ENCODE measurements around the gene TRMT44. TPM values are rescaled to one million over a fixed set of nuclear protein-coding genes. Genes with fewer than 3 reads are reported as not detected.

The TRMT44 gene
- total RNA-seq, 1 donor from 2014 or later, result 24.5 TPM

- peak overlapping the region; percentile 57 for H3K4me3 Mint-ChIP-seq (ENCODE audit: unreplicated experiment)
- peaks cover 45% of the 10 kb centered on the region for H3K4me1 Mint-ChIP-seq (ENCODE audit: unreplicated experiment)
- H3K27me3 Mint-ChIP-seq (ENCODE audit: unreplicated experiment), result no peaks in the 10 kb centered on the region
- peaks cover 3% of the 10 kb centered on the region for H3K36me3 Mint-ChIP-seq (ENCODE audit: unreplicated experiment)
- no peaks in the 10 kb centered on the region for H3K9me3 Mint-ChIP-seq (ENCODE audit: unreplicated experiment)
- no peak for DNase-seq (ENCODE audit: extremely low spot score, unreplicated experiment)
- no peak overlapping the region for H3K27ac Mint-ChIP-seq (ENCODE audit: unreplicated experiment)
- TF ChIP-seq, protein P1, sequence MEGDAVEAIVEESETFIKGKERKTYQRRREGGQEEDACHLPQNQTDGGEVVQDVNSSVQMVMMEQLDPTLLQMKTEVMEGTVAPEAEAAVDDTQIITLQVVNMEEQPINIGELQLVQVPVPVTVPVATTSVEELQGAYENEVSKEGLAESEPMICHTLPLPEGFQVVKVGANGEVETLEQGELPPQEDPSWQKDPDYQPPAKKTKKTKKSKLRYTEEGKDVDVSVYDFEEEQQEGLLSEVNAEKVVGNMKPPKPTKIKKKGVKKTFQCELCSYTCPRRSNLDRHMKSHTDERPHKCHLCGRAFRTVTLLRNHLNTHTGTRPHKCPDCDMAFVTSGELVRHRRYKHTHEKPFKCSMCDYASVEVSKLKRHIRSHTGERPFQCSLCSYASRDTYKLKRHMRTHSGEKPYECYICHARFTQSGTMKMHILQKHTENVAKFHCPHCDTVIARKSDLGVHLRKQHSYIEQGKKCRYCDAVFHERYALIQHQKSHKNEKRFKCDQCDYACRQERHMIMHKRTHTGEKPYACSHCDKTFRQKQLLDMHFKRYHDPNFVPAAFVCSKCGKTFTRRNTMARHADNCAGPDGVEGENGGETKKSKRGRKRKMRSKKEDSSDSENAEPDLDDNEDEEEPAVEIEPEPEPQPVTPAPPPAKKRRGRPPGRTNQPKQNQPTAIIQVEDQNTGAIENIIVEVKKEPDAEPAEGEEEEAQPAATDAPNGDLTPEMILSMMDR (IDR thresholded peaks at IDR 0.05), result no peak
Measured at GRCh38 chr4:8442596-8443358, 2.2 kb downstream of the TRMT44 start.

DNA sequence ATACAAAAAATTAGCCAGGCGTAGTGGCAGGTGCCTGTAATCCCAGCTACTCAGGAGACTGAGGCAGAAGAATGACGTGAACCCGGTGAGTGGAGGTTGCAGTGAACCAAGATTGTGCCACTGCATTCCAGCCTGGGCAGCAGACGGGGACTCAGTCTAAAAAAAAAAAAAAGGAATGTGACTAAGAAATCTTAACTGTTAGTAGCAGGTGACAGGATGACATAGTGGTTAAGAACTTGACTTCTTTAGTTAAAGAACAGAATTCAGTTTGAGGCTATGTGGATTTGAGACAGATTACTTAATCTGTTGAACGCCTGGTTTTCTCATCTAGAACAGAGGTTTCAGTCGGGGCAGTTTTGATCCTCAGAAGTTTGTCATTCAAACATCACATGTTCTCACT, 3.2 kb downstream of the TRMT44 start:
- no peak overlapping the region for H3K27ac Mint-ChIP-seq (ENCODE audit: unreplicated experiment)
- peaks cover 3% of the 10 kb centered on the region for H3K36me3 Mint-ChIP-seq (ENCODE audit: unreplicated experiment)
- H3K4me3 Mint-ChIP-seq (ENCODE audit: unreplicated experiment), result no peak overlapping the region
- no peak for DNase-seq (ENCODE audit: extremely low spot score, unreplicated experiment)
- TF ChIP-seq, protein P1 (IDR thresholded peaks at IDR 0.05), result no peak
- peaks cover 45% of the 10 kb centered on the region for H3K4me1 Mint-ChIP-seq (ENCODE audit: unreplicated experiment)
- H3K9me3 Mint-ChIP-seq (ENCODE audit: unreplicated experiment), result no peaks in the 10 kb centered on the region
- no peaks in the 10 kb centered on the region for H3K27me3 Mint-ChIP-seq (ENCODE audit: unreplicated experiment)

GRCh38 chr4:8446122-8446521, 5.5 kb downstream of the TRMT44 start:
- H3K9me3 Mint-ChIP-seq (ENCODE audit: unreplicated experiment), result no peaks in the 10 kb centered on the region
- H3K27me3 Mint-ChIP-seq (ENCODE audit: unreplicated experiment), result no peaks in the 10 kb centered on the region
- DNase-seq (ENCODE audit: extremely low spot score, unreplicated experiment), result no peak
- no peak overlapping the region for H3K27ac Mint-ChIP-seq (ENCODE audit: unreplicated experiment)
- H3K4me3 Mint-ChIP-seq (ENCODE audit: unreplicated experiment), result no peak overlapping the region
- peaks cover 3% of the 10 kb centered on the region for H3K36me3 Mint-ChIP-seq (ENCODE audit: unreplicated experiment)
- H3K4me1 Mint-ChIP-seq (ENCODE audit: unreplicated experiment), result peaks cover 27% of the 10 kb centered on the region
- TF ChIP-seq, protein P1 (IDR thresholded peaks at IDR 0.05), result no peak

GRCh38 chr4:8451440-8452182, 11.0 kb downstream of the TRMT44 start:
- H3K4me1 Mint-ChIP-seq (ENCODE audit: unreplicated experiment), result no peaks in the 10 kb centered on the region
- TF ChIP-seq, protein P1 (IDR thresholded peaks at IDR 0.05), result no peak
- H3K4me3 Mint-ChIP-seq (ENCODE audit: unreplicated experiment), result no peak overlapping the region
- H3K9me3 Mint-ChIP-seq (ENCODE audit: unreplicated experiment), result no peaks in the 10 kb centered on the region
- H3K36me3 Mint-ChIP-seq (ENCODE audit: unreplicated experiment), result peaks cover 29% of the 10 kb centered on the region
- H3K27me3 Mint-ChIP-seq (ENCODE audit: unreplicated experiment), result no peaks in the 10 kb centered on the region
- no peak for DNase-seq (ENCODE audit: extremely low spot score, unreplicated experiment)
- no peak overlapping the region for H3K27ac Mint-ChIP-seq (ENCODE audit: unreplicated experiment)

DNA sequence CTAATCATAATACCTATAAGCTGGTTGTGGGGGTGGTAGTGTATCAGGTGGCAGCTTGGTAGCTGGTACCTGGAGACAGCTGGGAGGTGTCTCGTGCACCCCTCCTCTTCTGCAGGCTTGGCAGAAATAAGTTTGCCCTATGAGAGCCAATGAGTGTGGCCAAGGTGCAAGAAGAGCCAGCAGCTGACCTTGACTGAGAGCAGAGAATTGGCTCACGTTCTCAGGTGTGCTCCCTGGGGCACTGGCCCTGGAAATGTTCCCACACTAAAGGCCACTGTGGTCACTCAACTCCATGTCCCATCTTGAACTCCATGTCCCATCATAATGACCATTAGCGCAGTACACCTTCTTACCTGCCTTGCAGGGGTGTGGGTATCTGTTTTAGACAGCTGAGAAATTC, 13.4 kb downstream of the TRMT44 start:
- TF ChIP-seq, protein P1 (IDR thresholded peaks at IDR 0.05), result no peak
- Mint-ChIP-seq H3K4me3 (ENCODE audit: unreplicated experiment) (no peak overlapping the region), H3K4me1 (ENCODE audit: unreplicated experiment) (no peaks in the 10 kb centered on the region), H3K27ac (ENCODE audit: unreplicated experiment) (no peak overlapping the region), H3K27me3 (ENCODE audit: unreplicated experiment) (no peaks in the 10 kb centered on the region), H3K9me3 (ENCODE audit: unreplicated experiment) (no peaks in the 10 kb centered on the region), H3K36me3 (ENCODE audit: unreplicated experiment) (peaks cover 37% of the 10 kb centered on the region)
- DNase-seq (ENCODE audit: extremely low spot score, unreplicated experiment), result no peak

All from osteocyte (in vitro differentiated cells).